A549 (cell line): ENCODE data around the gene NKX3-2. TPM values are rescaled to one million over a fixed set of nuclear protein-coding genes. Genes with fewer than 3 reads are reported as not detected.

Experiments used
- ATAC-seq, 2 experiments: fragments of 200-7000 bp in 1 of 2; fragments of >200 bp in 1 of 2; cut with Nextera tagmentation in 1 of 2; cut with Tn5 transposase in 1 of 2; 3 replicates each; pipeline versions ENCODE4 v1.8.0 to v1.9.1; 2018 to 2020; ENCODE audit warnings: mild to moderate bottlenecking in 1 of 2, moderate library complexity in 1 of 2
- CTCF ChIA-PET: fragments of 300-600 bp; sonication (Branson Sonifier 250); formaldehyde crosslinking; extraction: SDS; loops from one replicate; lab custom pipeline; 2021; ENCODE audit warnings: antibody characterized with exemption, inconsistent platforms; lab: Yijun Ruan, JAX
- POLR2A ChIA-PET: fragments of 350-600 bp; formaldehyde crosslinking; extraction: SDS; loops from one replicate; lab custom pipeline; 2021; ENCODE audit warnings: antibody characterized with exemption, inconsistent platforms; lab: Yijun Ruan, JAX
- DNase-seq, 2 experiments: peaks; one replicate each; pipeline versions ENCODE4 v3.0.0 to v3.0.0-alpha.2; 2011 to 2016; ENCODE audit warnings: low read depth in 1 of 2, low spot score in 1 of 2
- FAIRE-seq: peaks from 2 replicates; lab custom pipeline; 2011; peaks lifted over from hg19 to GRCh38; lab: Jason Lieb, UNC
- H3K27ac ChIP-seq, 2 experiments: fragments of >200 bp; sonication (Bioruptor Twin); formaldehyde crosslinking; 3 replicates each; pipeline ENCODE4 v1.5.1; 2016 to 2017
- H3K4me1 ChIP-seq: fragments of >200 bp; sonication (Bioruptor Twin); formaldehyde crosslinking; 3 replicates; pipeline ENCODE4 v1.6.1; 2016
- H3K4me2 ChIP-seq: fragments of >200 bp; sonication (Bioruptor Twin); formaldehyde crosslinking; 3 replicates; pipeline ENCODE4 v1.6.1; 2016
- H3K4me3 ChIP-seq: fragments of >200 bp; sonication (Bioruptor Twin); formaldehyde crosslinking; 3 replicates; pipeline ENCODE4 v1.5.1; 2016
- H3K9me3 ChIP-seq: fragments of >200 bp; sonication (Bioruptor Twin); formaldehyde crosslinking; 3 replicates; pipeline ENCODE4 v1.6.1; 2016
- BHLHE40 ChIP-seq: IDR thresholded peaks from 2 replicates; pipeline ENCODE4 v1.6.1; 2012; ENCODE audit warnings: low read depth, low read length, inconsistent platforms
- CHD2 ChIP-seq: fragments of 150-350 bp; IDR thresholded peaks from 2 replicates; pipeline ENCODE4 v1.6.1; 2014; ENCODE audit warnings: low read length; ENCODE audit not compliant: partially characterized antibody
- CHD4 ChIP-seq: fragments of 200-600 bp; sonication (generic); IDR thresholded peaks from 2 replicates; pipeline ENCODE4 v1.6.1; 2016; ENCODE audit warnings: antibody characterized with exemption, mild to moderate bottlenecking, borderline replicate concordance
- EHF ChIP-seq: fragments of 250-450 bp; sonication (Bioruptor Pico); IDR thresholded peaks from 2 replicates; pipeline ENCODE4 v1.5.0; 2020; ENCODE audit warnings: mild to moderate bottlenecking
- EHMT2 ChIP-seq: fragments of 200-600 bp; sonication (generic); IDR thresholded peaks from 2 replicates; pipeline ENCODE4 v1.6.1; 2016; ENCODE audit warnings: antibody characterized with exemption, low read depth, mild to moderate bottlenecking, moderate library complexity
- FOSB ChIP-seq: fragments of 250-450 bp; sonication (Bioruptor Pico); IDR thresholded peaks from 2 replicates; pipeline ENCODE4 v1.5.0; 2020; ENCODE audit warnings: mild to moderate bottlenecking, moderate library complexity
- FOSL2 ChIP-seq, 2 experiments: fragments of 450-650 bp in 1 of 2; fragments of >200 bp in 1 of 2; sonication (Bioruptor Twin) in 1 of 2; formaldehyde crosslinking; IDR thresholded peaks; 2 replicates each; pipeline versions ENCODE4 v1.5.0 to v1.6.1; 2016 to 2020; ENCODE audit warnings: mild to moderate bottlenecking in 1 of 2, moderate library complexity in 1 of 2
- HOXB5 ChIP-seq: fragments of 250-450 bp; sonication (Bioruptor Pico); IDR thresholded peaks from 2 replicates; pipeline ENCODE4 v1.5.0; 2020; ENCODE audit warnings: mild to moderate bottlenecking, moderate library complexity
- JUN ChIP-seq, 2 experiments: fragments of >200 bp; sonication (Bioruptor Twin); formaldehyde crosslinking; IDR thresholded peaks; 2 replicates in 1 of 2; 3 replicates in 1 of 2; pipeline ENCODE4 v1.6.1; 2016 to 2017
- KDM1A ChIP-seq: fragments of 200-600 bp; sonication (generic); IDR thresholded peaks from 2 replicates; pipeline ENCODE4 v1.6.1; 2016; ENCODE audit warnings: low read depth, mild to moderate bottlenecking
- KDM5A ChIP-seq: fragments of 200-600 bp; sonication (generic); IDR thresholded peaks from 2 replicates; pipeline ENCODE4 v1.6.1; 2016; ENCODE audit warnings: antibody characterized with exemption, mild to moderate bottlenecking
- MAFK ChIP-seq: fragments of 450-650 bp; IDR thresholded peaks from 2 replicates; pipeline ENCODE4 v1.6.1; 2014; ENCODE audit not compliant: partially characterized antibody
- MYC ChIP-seq: IDR thresholded peaks from 2 replicates; pipeline ENCODE4 v1.6.1; 2012; ENCODE audit warnings: mild to moderate bottlenecking, inconsistent platforms, low read length, improper control_type of control experiment, borderline replicate concordance
- NFE2L2 ChIP-seq: fragments of 150-350 bp; conservative IDR thresholded peaks from 2 replicates; pipeline ENCODE4 v1.6.1; 2014; ENCODE audit warnings: low read length
- NPAS2 ChIP-seq: fragments of 250-450 bp; sonication (Bioruptor Pico); IDR thresholded peaks from 2 replicates; pipeline ENCODE4 v1.8.0; 2022; ENCODE audit warnings: mild to moderate bottlenecking, moderate library complexity, borderline replicate concordance
- NR3C1 ChIP-seq: fragments of >200 bp; sonication (Bioruptor Twin); formaldehyde crosslinking; IDR thresholded peaks from 3 replicates; pipeline ENCODE4 v1.6.1; 2017
- PHF8 ChIP-seq: fragments of 200-600 bp; sonication (generic); IDR thresholded peaks from 2 replicates; pipeline ENCODE4 v1.6.1; 2016; ENCODE audit warnings: low read depth, mild to moderate bottlenecking, antibody characterized with exemption, moderate library complexity, borderline replicate concordance
- POLR2AphosphoS2 ChIP-seq: conservative IDR thresholded peaks from 2 replicates; pipeline ENCODE4 v1.6.1; 2012; ENCODE audit warnings: low read length, improper control_type of control experiment, inconsistent platforms
- RAD21 ChIP-seq, 2 experiments: fragments of >200 bp in 1 of 2; sonication (Bioruptor Twin) in 1 of 2; formaldehyde crosslinking in 1 of 2; IDR thresholded peaks in 1 of 2; conservative IDR thresholded peaks in 1 of 2; 2 replicates in 1 of 2; 3 replicates in 1 of 2; pipeline ENCODE4 v1.6.1; 2012 to 2018; ENCODE audit warnings: inconsistent platforms in 1 of 2
- RCOR1 ChIP-seq: fragments of 150-350 bp; IDR thresholded peaks from 2 replicates; pipeline ENCODE4 v1.6.1; 2014; ENCODE audit warnings: antibody characterized with exemption, low read length, low read depth
- ZC3H11A ChIP-seq: fragments of 450-650 bp; IDR thresholded peaks from 2 replicates; pipeline ENCODE4 v1.6.1; 2014; ENCODE audit warnings: antibody characterized with exemption, mild to moderate bottlenecking
- ZFP36 ChIP-seq: fragments of 450-650 bp; IDR thresholded peaks from 2 replicates; pipeline ENCODE4 v1.6.1; 2014; ENCODE audit warnings: borderline replicate concordance; ENCODE audit not compliant: partially characterized antibody
- ZSCAN20 ChIP-seq: fragments of 250-450 bp; sonication (Bioruptor Pico); IDR thresholded peaks from 2 replicates; pipeline ENCODE4 v1.8.0; 2022; ENCODE audit warnings: mild to moderate bottlenecking, moderate library complexity
- WGBS: methylation state at CpG from one replicate; pipeline ENCODE4 v1.1.6; 2017; ENCODE audit errors: missing lambda C conversion rate; 5-methylcytosine and 5-hydroxymethylcytosine counted together
- polyA plus RNA-seq, 4 experiments: library from polyadenylated mRNA; depleted of rRNA in 3 of 4; stranded (reverse); fragments of >200 nt; fragmentation: RNase III in 1 of 4; extraction: RNeasy Plus Mini Kit Qiagen cat#74134 plus additional on column Dnase treatment in 1 of 4; gene quantifications; 2 replicates in 3 of 4; 3 replicates in 1 of 4; pipeline ENCODE4 v1.2.3, GENCODE V29; 2011 to 2017
- TF ChIP-seq, protein P1 (sequence below): fragments of 250-450 bp; sonication (Bioruptor Pico); IDR thresholded peaks from 2 replicates; pipeline ENCODE4 v1.5.0; 2021; ENCODE audit warnings: mild to moderate bottlenecking, moderate library complexity, borderline replicate concordance
- TF ChIP-seq, protein P2 (sequence below): IDR thresholded peaks from 2 replicates; pipeline ENCODE4 v1.6.1; 2012
- TF ChIP-seq, protein P3 (sequence below): fragments of >200 bp; sonication (Bioruptor Twin); formaldehyde crosslinking; IDR thresholded peaks from 3 replicates; pipeline ENCODE4 v1.6.1; 2016
- TF ChIP-seq, protein P4 (sequence below): IDR thresholded peaks from 2 replicates; pipeline ENCODE4 v1.6.1; 2012
- TF ChIP-seq, protein P5 (sequence below): fragments of >200 bp; sonication (Bioruptor Twin); formaldehyde crosslinking; IDR thresholded peaks from 2 replicates; pipeline ENCODE4 v1.6.1; 2016
- TF ChIP-seq, protein P6 (sequence below): fragments of 150-350 bp; IDR thresholded peaks from 2 replicates; pipeline ENCODE4 v1.6.1; 2014; ENCODE audit warnings: low read depth, mild to moderate bottlenecking, low read length

Gene NKX3-2
- polyA plus RNA-seq, 2 of the 4 experiments (the other 2 are of a cell fraction) = 0.06 to 0.44 TPM

DNA sequence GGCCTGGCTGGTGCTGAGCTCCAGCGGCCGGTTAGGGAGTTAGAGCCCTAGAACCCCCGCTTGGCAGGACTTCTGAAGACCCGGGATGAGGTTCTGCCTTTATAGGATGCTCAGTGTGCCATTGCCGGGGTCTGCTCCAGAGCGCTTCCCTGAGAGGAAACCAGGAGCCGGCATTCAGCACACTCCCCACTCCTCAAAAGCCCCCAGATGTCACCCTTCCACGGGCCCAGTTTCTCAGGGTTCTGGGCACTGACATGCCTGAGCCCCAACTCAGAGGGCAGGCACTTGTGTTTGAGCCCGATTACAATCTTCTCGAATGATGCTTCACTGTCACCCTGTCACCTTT, 6.5 kb downstream of the NKX3-2 start:
- TF ChIP-seq, protein P1, sequence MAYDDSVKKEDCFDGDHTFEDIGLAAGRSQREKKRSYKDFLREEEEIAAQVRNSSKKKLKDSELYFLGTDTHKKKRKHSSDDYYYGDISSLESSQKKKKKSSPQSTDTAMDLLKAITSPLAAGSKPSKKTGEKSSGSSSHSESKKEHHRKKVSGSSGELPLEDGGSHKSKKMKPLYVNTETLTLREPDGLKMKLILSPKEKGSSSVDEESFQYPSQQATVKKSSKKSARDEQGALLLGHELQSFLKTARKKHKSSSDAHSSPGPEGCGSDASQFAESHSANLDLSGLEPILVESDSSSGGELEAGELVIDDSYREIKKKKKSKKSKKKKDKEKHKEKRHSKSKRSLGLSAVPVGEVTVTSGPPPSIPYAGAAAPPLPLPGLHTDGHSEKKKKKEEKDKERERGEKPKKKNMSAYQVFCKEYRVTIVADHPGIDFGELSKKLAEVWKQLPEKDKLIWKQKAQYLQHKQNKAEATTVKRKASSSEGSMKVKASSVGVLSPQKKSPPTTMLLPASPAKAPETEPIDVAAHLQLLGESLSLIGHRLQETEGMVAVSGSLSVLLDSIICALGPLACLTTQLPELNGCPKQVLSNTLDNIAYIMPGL (CRISPR knock-in tag) = no peak
- TF ChIP-seq MYC = no peak
- no peak for TF ChIP-seq PHF8
- TF ChIP-seq, protein P2, sequence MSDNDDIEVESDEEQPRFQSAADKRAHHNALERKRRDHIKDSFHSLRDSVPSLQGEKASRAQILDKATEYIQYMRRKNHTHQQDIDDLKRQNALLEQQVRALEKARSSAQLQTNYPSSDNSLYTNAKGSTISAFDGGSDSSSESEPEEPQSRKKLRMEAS = no peak
- no peak for TF ChIP-seq MAFK
- TF ChIP-seq NFE2L2 = no peak
- no peak for TF ChIP-seq FOSL2 (IDR thresholded peaks at IDR 0.05)
- TF ChIP-seq FOSL2 (CRISPR knock-in tag; IDR thresholded peaks at IDR 0.05) = no peak
- no peak for TF ChIP-seq CHD2
- no peak for TF ChIP-seq POLR2AphosphoS2
- no peak for TF ChIP-seq RCOR1
- TF ChIP-seq NPAS2 (CRISPR knock-in tag) = no peak
- no peak for TF ChIP-seq ZSCAN20 (CRISPR knock-in tag)
- TF ChIP-seq, protein P3, sequence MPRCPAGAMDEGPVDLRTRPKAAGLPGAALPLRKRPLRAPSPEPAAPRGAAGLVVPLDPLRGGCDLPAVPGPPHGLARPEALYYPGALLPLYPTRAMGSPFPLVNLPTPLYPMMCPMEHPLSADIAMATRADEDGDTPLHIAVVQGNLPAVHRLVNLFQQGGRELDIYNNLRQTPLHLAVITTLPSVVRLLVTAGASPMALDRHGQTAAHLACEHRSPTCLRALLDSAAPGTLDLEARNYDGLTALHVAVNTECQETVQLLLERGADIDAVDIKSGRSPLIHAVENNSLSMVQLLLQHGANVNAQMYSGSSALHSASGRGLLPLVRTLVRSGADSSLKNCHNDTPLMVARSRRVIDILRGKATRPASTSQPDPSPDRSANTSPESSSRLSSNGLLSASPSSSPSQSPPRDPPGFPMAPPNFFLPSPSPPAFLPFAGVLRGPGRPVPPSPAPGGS = no peak
- no peak for TF ChIP-seq KDM5A
- no peak for TF ChIP-seq JUN (IDR thresholded peaks at IDR 0.05)
- no peak for TF ChIP-seq EHF (CRISPR knock-in tag)
- TF ChIP-seq, protein P4, sequence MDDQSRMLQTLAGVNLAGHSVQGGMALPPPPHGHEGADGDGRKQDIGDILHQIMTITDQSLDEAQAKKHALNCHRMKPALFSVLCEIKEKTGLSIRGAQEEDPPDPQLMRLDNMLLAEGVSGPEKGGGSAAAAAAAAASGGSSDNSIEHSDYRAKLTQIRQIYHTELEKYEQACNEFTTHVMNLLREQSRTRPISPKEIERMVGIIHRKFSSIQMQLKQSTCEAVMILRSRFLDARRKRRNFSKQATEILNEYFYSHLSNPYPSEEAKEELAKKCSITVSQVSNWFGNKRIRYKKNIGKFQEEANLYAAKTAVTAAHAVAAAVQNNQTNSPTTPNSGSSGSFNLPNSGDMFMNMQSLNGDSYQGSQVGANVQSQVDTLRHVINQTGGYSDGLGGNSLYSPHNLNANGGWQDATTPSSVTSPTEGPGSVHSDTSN = no peak
- TF ChIP-seq, protein P5, sequence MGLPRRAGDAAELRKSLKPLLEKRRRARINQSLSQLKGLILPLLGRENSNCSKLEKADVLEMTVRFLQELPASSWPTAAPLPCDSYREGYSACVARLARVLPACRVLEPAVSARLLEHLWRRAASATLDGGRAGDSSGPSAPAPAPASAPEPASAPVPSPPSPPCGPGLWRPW = no peak
- no peak for TF ChIP-seq CHD4
- TF ChIP-seq NR3C1 = no peak
- POLR2A ChIA-PET = no interaction called here
- CTCF ChIA-PET = no interaction called here
- DNase-seq (no peak), ATAC-seq (no peak), FAIRE-seq (no peak)
- Histone ChIP-seq H3K27ac (no peak overlapping the region), H3K9me3 (no peaks in the 10 kb centered on the region), H3K4me3 (no peak overlapping the region), H3K4me1 (no peaks in the 10 kb centered on the region), H3K4me2 (no peak overlapping the region)
- 83% methylated on average over 5 of the region's 10 CpGs for WGBS

DNA sequence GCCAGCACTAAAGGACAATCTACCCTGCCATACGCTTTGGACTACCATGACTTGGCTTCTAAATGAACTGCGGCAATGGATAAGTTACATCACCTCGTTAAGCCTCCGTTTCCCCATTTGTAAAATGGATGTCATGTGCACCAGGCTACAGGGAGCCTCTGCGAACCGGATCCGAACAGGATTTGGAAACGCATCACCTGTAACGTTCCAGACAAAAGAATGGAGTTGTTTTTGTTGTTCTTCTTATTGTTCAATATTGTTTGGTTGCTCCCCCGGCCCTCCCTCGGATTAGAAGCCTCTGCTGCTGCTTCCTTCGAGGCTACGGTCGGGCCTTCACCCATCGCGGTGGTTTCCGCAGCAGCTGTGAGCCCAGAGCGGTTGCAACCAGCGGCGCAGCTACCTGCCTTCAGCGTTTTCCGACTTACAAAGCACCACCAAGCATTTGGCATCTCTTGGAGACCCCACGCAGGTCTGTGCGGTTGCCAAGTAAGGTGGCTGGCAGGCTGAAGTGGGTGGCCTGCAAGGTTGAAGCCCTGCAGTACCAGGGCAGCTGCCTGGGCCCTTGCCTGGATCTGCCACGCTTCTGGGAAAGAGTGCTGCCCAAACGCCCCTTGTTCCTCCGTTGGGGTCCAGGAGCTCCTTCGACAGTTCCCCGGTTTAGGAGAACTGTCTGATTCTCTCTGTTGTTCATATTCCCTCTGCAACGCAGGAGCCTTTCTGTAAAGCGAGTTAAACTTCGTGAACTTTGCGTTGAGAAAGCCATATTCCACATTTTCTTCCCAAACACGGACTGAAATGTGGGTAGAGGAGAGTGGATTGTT, 7.1 kb downstream of the NKX3-2 start:
- Histone ChIP-seq H3K27ac (no peak overlapping the region), H3K4me3 (no peak overlapping the region), H3K4me2 (no peak overlapping the region), H3K9me3 (no peaks in the 10 kb centered on the region), H3K4me1 (no peaks in the 10 kb centered on the region)
- FAIRE-seq (no peak), DNase-seq (no peak), ATAC-seq (no peak)
- WGBS = 74% methylated on average over 28 of the region's 34 CpGs
- ChIA-PET CTCF (interaction anchor here (0.6 to 1.3 kb wide), 2 partner anchors 12 to 1867 kb away, joined by 3 read pairs; no protein-coding TSS in a partner anchor), POLR2A (no interaction called here)
- TF ChIP-seq HOXB5 (CRISPR knock-in tag) = no peak
- no peak for TF ChIP-seq FOSB (CRISPR knock-in tag)
- TF ChIP-seq ZFP36 = no peak
- no peak for TF ChIP-seq RAD21 (conservative IDR thresholded peaks at IDR 0.05 in 1 of 2, IDR thresholded peaks at IDR 0.05 in 1 of 2)
- TF ChIP-seq ZSCAN20 (CRISPR knock-in tag) = no peak
- TF ChIP-seq, protein P6, sequence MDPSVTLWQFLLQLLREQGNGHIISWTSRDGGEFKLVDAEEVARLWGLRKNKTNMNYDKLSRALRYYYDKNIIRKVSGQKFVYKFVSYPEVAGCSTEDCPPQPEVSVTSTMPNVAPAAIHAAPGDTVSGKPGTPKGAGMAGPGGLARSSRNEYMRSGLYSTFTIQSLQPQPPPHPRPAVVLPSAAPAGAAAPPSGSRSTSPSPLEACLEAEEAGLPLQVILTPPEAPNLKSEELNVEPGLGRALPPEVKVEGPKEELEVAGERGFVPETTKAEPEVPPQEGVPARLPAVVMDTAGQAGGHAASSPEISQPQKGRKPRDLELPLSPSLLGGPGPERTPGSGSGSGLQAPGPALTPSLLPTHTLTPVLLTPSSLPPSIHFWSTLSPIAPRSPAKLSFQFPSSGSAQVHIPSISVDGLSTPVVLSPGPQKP = no peak
- TF ChIP-seq KDM5A = no peak
- no peak for TF ChIP-seq ZC3H11A
- TF ChIP-seq PHF8 = no peak
- TF ChIP-seq NR3C1 = no peak
- no peak for TF ChIP-seq EHMT2
- TF ChIP-seq BHLHE40 = no peak
- no peak for TF ChIP-seq KDM1A
- TF ChIP-seq CHD2 = no peak
- TF ChIP-seq, protein P1 (CRISPR knock-in tag) = no peak
- no peak for TF ChIP-seq CHD4
